Trophoblast cell (in vitro differentiated cells and primary cell): ENCODE data around the gene DTNBP1.
A peak's percentile ranks its signal among the peaks of the same experiment; 100 is the strongest.

Source experiments
- DNase-seq, 2 donors: peaks; one replicate each; pipeline ENCODE4 v3.0.0-alpha.2; 2016
- H2AFZ ChIP-seq: 2 replicates; pipeline ENCODE4 v1.6.1; 2013; ENCODE audit warnings: low read length, moderate library complexity, mild to moderate bottlenecking; ENCODE audit not compliant: insufficient read depth, poor library complexity
- H2AK5ac ChIP-seq: 2 replicates; pipeline ENCODE4 v1.6.1; 2013; ENCODE audit warnings: mild to moderate bottlenecking, low read length
- H2BK120ac ChIP-seq: 2 replicates; pipeline ENCODE4 v1.6.1; 2013; ENCODE audit warnings: low read length, mild to moderate bottlenecking, moderate library complexity; ENCODE audit not compliant: insufficient read depth, poor library complexity
- H2BK12ac ChIP-seq: 2 replicates; pipeline ENCODE4 v1.6.1; 2013; ENCODE audit warnings: mild to moderate bottlenecking, low read length, moderate library complexity
- H2BK5ac ChIP-seq: 2 replicates; pipeline ENCODE4 v1.6.1; 2013; ENCODE audit warnings: low read length, low read depth, moderate library complexity, mild to moderate bottlenecking; ENCODE audit not compliant: poor library complexity
- H3K14ac ChIP-seq: 2 replicates; pipeline ENCODE4 v1.6.1; 2013; ENCODE audit warnings: mild to moderate bottlenecking, low read length
- H3K18ac ChIP-seq: 2 replicates; pipeline ENCODE4 v1.6.1; 2013; ENCODE audit warnings: mild to moderate bottlenecking, low read length
- H3K23ac ChIP-seq: 2 replicates; pipeline ENCODE4 v1.6.1; 2013; ENCODE audit warnings: low read length
- H3K27ac ChIP-seq: 2 replicates; pipeline ENCODE4 v1.5.1; 2013; ENCODE audit warnings: low read depth, mild to moderate bottlenecking, inconsistent platforms, low read length, moderate library complexity
- H3K27me3 ChIP-seq: 2 replicates; pipeline ENCODE4 v1.6.1; 2013; ENCODE audit warnings: inconsistent platforms, mild to moderate bottlenecking, low read length, moderate library complexity; ENCODE audit not compliant: insufficient read depth
- H3K36me3 ChIP-seq, 2 experiments: 1 replicate in 1 of 2; 2 replicates in 1 of 2; pipeline ENCODE4 v1.6.1; 2013; ENCODE audit warnings: low read length in 2 of 2, mild to moderate bottlenecking in 2 of 2, moderate library complexity in 1 of 2; ENCODE audit not compliant: insufficient read depth in 2 of 2, control insufficient read depth in 1 of 2
- H3K4ac ChIP-seq: 2 replicates; pipeline ENCODE4 v1.6.1; 2013; ENCODE audit warnings: low read depth, mild to moderate bottlenecking, low read length, moderate library complexity
- H3K4me1 ChIP-seq, 2 experiments: 1 replicate in 1 of 2; 2 replicates in 1 of 2; pipeline ENCODE4 v1.6.1; 2013; ENCODE audit warnings: low read length in 2 of 2, mild to moderate bottlenecking in 2 of 2, moderate library complexity in 1 of 2; ENCODE audit not compliant: insufficient read depth in 2 of 2, control insufficient read depth in 1 of 2
- H3K4me2 ChIP-seq: 2 replicates; pipeline ENCODE4 v1.6.1; 2013; ENCODE audit warnings: inconsistent platforms, mild to moderate bottlenecking, low read length, moderate library complexity
- H3K4me3 ChIP-seq: 2 replicates; pipeline ENCODE4 v1.5.1; 2013; ENCODE audit warnings: mild to moderate bottlenecking, low read depth, low read length, inconsistent platforms
- H3K79me1 ChIP-seq: one replicate; pipeline ENCODE4 v1.6.1; 2013; ENCODE audit warnings: low read length
- H3K79me2 ChIP-seq: 2 replicates; pipeline ENCODE4 v1.6.1; 2013; ENCODE audit warnings: low read length, mild to moderate bottlenecking; ENCODE audit not compliant: control insufficient read depth, insufficient read depth, poor library complexity
- H3K9ac ChIP-seq: 2 replicates; pipeline ENCODE4 v1.6.1; 2013; ENCODE audit warnings: mild to moderate bottlenecking, low read length
- H3K9me3 ChIP-seq: 2 replicates; pipeline ENCODE4 v1.6.1; 2013; ENCODE audit warnings: low read depth, mild to moderate bottlenecking, control low read depth, inconsistent platforms, low read length; ENCODE audit not compliant: insufficient read depth
- H4K12ac ChIP-seq: 2 replicates; pipeline ENCODE4 v1.6.1; 2013; ENCODE audit warnings: low read depth, mild to moderate bottlenecking, low read length, moderate library complexity
- H4K8ac ChIP-seq: 2 replicates; pipeline ENCODE4 v1.6.1; 2013; ENCODE audit warnings: low read depth, mild to moderate bottlenecking, low read length, moderate library complexity
- H4K91ac ChIP-seq: one replicate; pipeline ENCODE4 v1.6.1; 2013; ENCODE audit warnings: low read depth, mild to moderate bottlenecking, low read length, moderate library complexity
- WGBS: extraction: QIAGEN DNeasy Blood & Tissue Kit; methylation state at CpG from one replicate; pipeline ENCODE4 v1.1.7; 2013; ENCODE audit warnings: missing lambda C conversion rate; ENCODE audit not compliant: insufficient read length, insufficient coverage; ENCODE audit errors: extremely low coverage; 5-methylcytosine and 5-hydroxymethylcytosine counted together

DTNBP1 gene

DNA sequence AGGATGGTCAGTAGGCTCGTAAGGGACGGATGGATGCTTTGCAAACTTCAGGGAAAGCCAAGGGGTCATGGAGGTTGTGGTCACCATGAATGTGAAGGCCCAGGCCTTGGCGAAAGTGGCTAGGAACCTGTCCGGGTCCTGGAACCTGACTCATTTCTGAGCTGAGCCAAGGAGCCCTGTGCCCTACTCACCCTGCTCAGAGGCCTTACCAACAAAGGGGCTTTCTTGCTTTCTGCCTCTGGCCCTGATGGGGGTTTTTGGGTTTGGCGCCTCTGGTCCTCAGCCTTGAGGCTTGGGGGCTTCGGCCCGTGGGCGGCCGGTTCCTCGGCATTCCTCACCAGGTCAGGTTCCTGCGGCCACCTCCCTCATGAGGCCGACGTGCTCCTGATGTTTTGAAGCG, 155.1 kb downstream of the DTNBP1 start:
- Histone ChIP-seq H2AFZ (no peak overlapping the region), H3K4me1 (peaks cover 0 to 3% of the 10 kb centered on the region in 2 experiments), H3K79me2 (no peaks in the 10 kb centered on the region), H3K27me3 (no peaks in the 10 kb centered on the region), H2BK5ac (no peak overlapping the region), H3K36me3 (peaks cover 46 to 52% of the 10 kb centered on the region in 2 experiments), H4K12ac (no peak overlapping the region), H2BK12ac (no peak overlapping the region), H3K4me3 (no peak overlapping the region), H4K91ac (no peak overlapping the region), H3K14ac (no peak overlapping the region), H3K4me2 (no peak overlapping the region), H3K18ac (no peak overlapping the region), H3K79me1 (no peaks in the 10 kb centered on the region), H2BK120ac (no peak overlapping the region), H4K8ac (no peak overlapping the region), H3K4ac (no peak overlapping the region), H3K9me3 (peaks cover 2% of the 10 kb centered on the region), H3K23ac (no peak overlapping the region), H3K9ac (no peak overlapping the region), H2AK5ac (no peak overlapping the region), H3K27ac (no peak overlapping the region)
- DNase-seq, result peak; percentile 53 to 63
- no CpG with 5 or more reads among the region's 14 CpGs for WGBS

DNA sequence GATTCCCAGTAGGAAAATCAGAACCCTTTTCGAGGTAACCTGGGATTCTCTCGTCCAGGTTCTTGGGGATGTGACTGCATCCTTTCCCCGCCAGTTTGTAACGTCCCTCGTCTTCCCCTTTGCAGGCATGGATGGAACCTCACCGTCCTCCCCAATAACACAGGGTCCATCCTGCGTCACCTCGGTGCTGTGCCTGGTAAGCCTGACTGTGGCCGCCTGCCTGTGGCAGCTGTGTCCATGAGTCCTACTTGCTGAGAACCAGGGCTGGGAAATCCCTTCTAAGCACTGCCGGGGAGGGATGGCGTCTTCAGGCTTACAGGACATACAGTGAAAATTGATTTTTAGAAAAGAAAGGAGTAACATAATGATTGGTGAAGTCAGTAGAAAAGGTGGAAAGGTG, 155.6 kb downstream of the DTNBP1 start:
- no peak overlapping the region for H2AK5ac ChIP-seq
- no CpG with 5 or more reads among the region's 11 CpGs for WGBS
- H3K4me1 ChIP-seq, result peaks cover 0 to 3% of the 10 kb centered on the region in 2 experiments
- H2BK120ac ChIP-seq, result no peak overlapping the region
- H2BK12ac ChIP-seq, result no peak overlapping the region
- H3K27ac ChIP-seq, result no peak overlapping the region
- H3K9me3 ChIP-seq, result peaks cover 2% of the 10 kb centered on the region
- H3K14ac ChIP-seq, result no peak overlapping the region
- no peak overlapping the region for H2BK5ac ChIP-seq
- peaks cover 49 to 53% of the 10 kb centered on the region in 2 experiments for H3K36me3 ChIP-seq
- H4K12ac ChIP-seq, result no peak overlapping the region
- no peak overlapping the region for H3K4me2 ChIP-seq
- H3K79me2 ChIP-seq, result no peaks in the 10 kb centered on the region
- no peak overlapping the region for H3K23ac ChIP-seq
- H2AFZ ChIP-seq, result no peak overlapping the region
- H3K4ac ChIP-seq, result no peak overlapping the region
- no peak overlapping the region for H4K91ac ChIP-seq
- DNase-seq, result no peak
- H3K79me1 ChIP-seq, result no peaks in the 10 kb centered on the region
- H3K18ac ChIP-seq, result no peak overlapping the region
- H3K9ac ChIP-seq, result no peak overlapping the region
- no peak overlapping the region for H4K8ac ChIP-seq
- no peaks in the 10 kb centered on the region for H3K27me3 ChIP-seq
- H3K4me3 ChIP-seq, result no peak overlapping the region

DNA sequence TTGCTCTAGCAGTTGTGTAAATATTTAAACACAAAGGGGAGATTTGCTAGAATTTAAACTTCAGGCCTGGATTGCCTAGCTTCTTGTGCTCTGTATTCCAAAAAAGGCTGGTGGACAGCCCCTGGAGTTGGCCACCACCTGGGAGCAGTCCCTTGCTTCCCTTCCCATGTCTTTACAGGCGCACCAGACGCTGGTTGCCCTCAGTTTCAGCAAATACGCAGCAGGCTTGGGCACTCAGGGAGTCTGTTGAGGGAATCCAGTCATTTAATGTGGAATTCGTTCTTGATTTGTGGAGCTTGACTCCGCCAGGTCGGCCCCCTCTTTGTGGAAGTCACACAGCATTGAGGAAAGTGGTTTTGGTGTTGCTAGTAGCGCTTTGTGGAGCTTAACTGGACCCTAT, 156.8 kb downstream of the DTNBP1 start:
- Histone ChIP-seq H2BK120ac (no peak overlapping the region), H3K79me2 (no peaks in the 10 kb centered on the region), H4K12ac (no peak overlapping the region), H3K27me3 (no peaks in the 10 kb centered on the region), H3K4ac (no peak overlapping the region), H2BK12ac (no peak overlapping the region), H3K14ac (no peak overlapping the region), H2AFZ (no peak overlapping the region), H3K4me1 (peaks cover 0 to 3% of the 10 kb centered on the region in 2 experiments), H3K36me3 (peaks cover 49 to 54% of the 10 kb centered on the region in 2 experiments), H3K79me1 (no peaks in the 10 kb centered on the region), H4K8ac (no peak overlapping the region), H3K9me3 (peaks cover 2% of the 10 kb centered on the region), H3K18ac (no peak overlapping the region), H3K4me2 (no peak overlapping the region), H2AK5ac (no peak overlapping the region), H3K9ac (no peak overlapping the region), H3K27ac (no peak overlapping the region), H4K91ac (no peak overlapping the region), H3K23ac (no peak overlapping the region), H3K4me3 (no peak overlapping the region), H2BK5ac (no peak overlapping the region)
- WGBS, result no CpG with 5 or more reads among the region's 7 CpGs
- DNase-seq, result no peak

DNA sequence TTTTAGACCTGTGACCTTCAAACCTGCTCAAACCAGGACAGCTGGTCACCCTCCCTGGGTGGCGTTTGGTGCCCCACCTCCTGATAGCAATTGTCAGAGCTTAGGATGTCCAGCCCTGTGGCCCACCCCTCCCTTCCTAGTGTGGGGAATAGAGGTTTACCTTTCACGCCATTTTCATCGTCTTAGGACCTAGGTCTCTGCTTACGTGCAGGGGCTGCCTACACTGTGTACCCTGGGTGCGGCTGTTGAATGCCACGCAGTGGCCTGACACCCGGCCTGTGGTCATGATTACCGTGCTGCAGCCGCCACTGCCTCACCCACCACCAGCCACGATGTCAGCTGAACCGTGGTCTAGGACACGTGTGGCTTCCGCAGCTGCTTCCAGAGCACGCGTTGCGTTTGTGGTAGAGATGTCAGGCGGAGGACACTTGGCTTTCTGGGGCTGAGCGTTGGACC, 157.3 kb downstream of the DTNBP1 start:
- Histone ChIP-seq H4K8ac (no peak overlapping the region), H3K27me3 (no peaks in the 10 kb centered on the region), H2BK120ac (no peak overlapping the region), H4K12ac (no peak overlapping the region), H3K36me3 (peaks cover 50 to 58% of the 10 kb centered on the region in 2 experiments), H3K9ac (no peak overlapping the region), H3K79me1 (no peaks in the 10 kb centered on the region), H2AFZ (no peak overlapping the region), H3K4me3 (no peak overlapping the region), H3K18ac (no peak overlapping the region), H2BK12ac (no peak overlapping the region), H3K27ac (no peak overlapping the region), H3K23ac (no peak overlapping the region), H2AK5ac (no peak overlapping the region), H2BK5ac (no peak overlapping the region), H3K9me3 (peaks cover 2% of the 10 kb centered on the region), H3K4me1 (peaks cover 0 to 3% of the 10 kb centered on the region in 2 experiments), H4K91ac (no peak overlapping the region), H3K4ac (no peak overlapping the region), H3K79me2 (no peaks in the 10 kb centered on the region), H3K4me2 (no peak overlapping the region), H3K14ac (no peak overlapping the region)
- no CpG with 5 or more reads among the region's 18 CpGs for whole genome bisulfite sequencing
- no peak for DNase-seq
